ENCODE results near the gene STPG4. TPM values are rescaled to one million over a fixed set of nuclear protein-coding genes. Genes with fewer than 3 reads are reported as not detected.

Gene STPG4
- total RNA-seq, 1 experiment from 2014 or later: 0.13 TPM

- H4K5ac ChIP-seq (ENCODE audit: insufficient read length, low read depth, low read length): no peak overlapping the region
- WGBS (ENCODE audit: extremely low coverage, insufficient read length, low lambda C conversion rate): no CpG with 5 or more reads among the region's 8 CpGs
- H2BK120ac ChIP-seq (ENCODE audit: low read depth, low read length, poor library complexity, severe bottlenecking): no peak overlapping the region
- no peaks in the 10 kb centered on the region for H3K23me2 ChIP-seq (ENCODE audit: insufficient read length, low read depth, low read length, poor library complexity, severe bottlenecking)
- no peak overlapping the region for H4K91ac ChIP-seq (ENCODE audit: insufficient read length, low read depth, low read length)
- no peak overlapping the region for H4K8ac ChIP-seq (replicated peaks; ENCODE audit: insufficient read length, low read depth, low read length)
- H3K4ac ChIP-seq (ENCODE audit: low read depth, low read length): no peak overlapping the region
- peak overlapping the region; percentile 7 for H3K18ac ChIP-seq (ENCODE audit: insufficient read length, low read depth, low read length)
- no peaks in the 10 kb centered on the region for H3K9me3 Mint-ChIP-seq
- no peak overlapping the region for H2AFZ ChIP-seq (ENCODE audit: low read length)
- peak overlapping the region; percentile 20; the same call in 1 of the 2 replicates for H3K14ac ChIP-seq (ENCODE audit: insufficient read depth, low read length)
- H3K4me3 Mint-ChIP-seq: no peak overlapping the region
- peaks cover 5% of the 10 kb centered on the region; the same call in 1 of the 2 replicates for H3K4me1 ChIP-seq (ENCODE audit: insufficient read depth, low read length)
- H3K27ac ChIP-seq (ENCODE audit: insufficient read length, low read depth, low read length): no peak overlapping the region
- H3K79me2 ChIP-seq (ENCODE audit: insufficient read depth, low read length): no peaks in the 10 kb centered on the region
- H2AK5ac ChIP-seq (ENCODE audit: insufficient read length, low read length): no peak overlapping the region
- no peak overlapping the region for H3K9ac ChIP-seq (ENCODE audit: extremely low read depth, insufficient read length, low read length)
- H3K56ac ChIP-seq (ENCODE audit: insufficient read length, low read depth, low read length): no peak overlapping the region
- H3T11ph ChIP-seq (ENCODE audit: low read length): no peak overlapping the region
- no peak overlapping the region for H2BK15ac ChIP-seq (ENCODE audit: low read depth, low read length)
- H3K23ac ChIP-seq (ENCODE audit: insufficient read length, low read depth, low read length): no peak overlapping the region
- no peaks in the 10 kb centered on the region for H3K27me3 ChIP-seq (ENCODE audit: insufficient read depth, low read length)
- H3K27ac Mint-ChIP-seq: peak overlapping the region; percentile 69 to 93 (median 83); a peak in 4 of 7 replicates
- peaks cover 6 to 9% (median 9%) of the 10 kb centered on the region in 3 experiments; a peak in 5 of 7 replicates for H3K36me3 Mint-ChIP-seq (ENCODE audit: insufficient read depth in 1 of 3, low read depth in 3 of 3)
- no peak overlapping the region for H2BK20ac ChIP-seq (ENCODE audit: low read depth, low read length, poor library complexity, severe bottlenecking)
- no peak overlapping the region for H3K4me2 ChIP-seq (ENCODE audit: insufficient read depth, insufficient read length, low read length)
- peaks cover 23 to 25% of the 10 kb centered on the region in 2 experiments for H3K4me1 Mint-ChIP-seq
- H3K27me3 Mint-ChIP-seq (ENCODE audit: low read depth): no peaks in the 10 kb centered on the region
- H2BK5ac ChIP-seq (ENCODE audit: insufficient read length, low read length): no peak overlapping the region
- no peaks in the 10 kb centered on the region for H4K20me1 ChIP-seq (ENCODE audit: control insufficient read depth, insufficient read depth, insufficient read length)
- no peaks in the 10 kb centered on the region for H3K9me3 ChIP-seq (ENCODE audit: control insufficient read depth, low read depth, low read length)
- DNase-seq: peak; percentile 70
- no peaks in the 10 kb centered on the region for H3K79me1 ChIP-seq (ENCODE audit: insufficient read depth, low read depth, low read length, poor library complexity, severe bottlenecking)
- H2BK12ac ChIP-seq (ENCODE audit: insufficient read length, low read depth, low read length): peak overlapping the region; percentile 43
- TF ChIP-seq CTCF (conservative IDR thresholded peaks at IDR 0.05): no peak
Measured at GRCh38 chr2:47043142-47043890, 111.8 kb downstream of the STPG4 start.
